ENCODE results near the gene TAOK2.

GRCh38 chr16:29968205-29968604 lies 5.5 kb upstream of the TAOK2 start:
- TF ChIP-seq CTCF (IDR thresholded peaks at IDR 0.05) (no peak), MAX (IDR thresholded peaks at IDR 0.05) (no peak), PBX3 (IDR thresholded peaks at IDR 0.05) (no peak), SREBF2 (IDR thresholded peaks at IDR 0.05) (no peak), NPAS2 (CRISPR knock-in tag; IDR thresholded peaks at IDR 0.05; ENCODE audit: borderline replicate concordance) (no peak), ESRRA (IDR thresholded peaks at IDR 0.05; ENCODE audit: borderline replicate concordance, low read length) (no peak)

All from A549 (cell line).